GM10266 (cell line): Measurements from ENCODE around the gene POTEF.
"Not testable (repeated sequence)": the region's sequence is repeated elsewhere in the genome, so short reads cannot be mapped to it uniquely, and the experiment has no call there.

Experiments
- DNase-seq: peaks from one replicate; pipeline ENCODE4 v3.0.0; 2012; ENCODE audit errors: extremely low spot score
- CTCF ChIP-seq: IDR thresholded peaks from 2 replicates; pipeline ENCODE4 v1.5.1; 2012; ENCODE audit warnings: mild to moderate bottlenecking, low read depth; ENCODE audit not compliant: control insufficient read depth, insufficient read depth; ENCODE audit errors: missing control alignments

Gene POTEF

DNA sequence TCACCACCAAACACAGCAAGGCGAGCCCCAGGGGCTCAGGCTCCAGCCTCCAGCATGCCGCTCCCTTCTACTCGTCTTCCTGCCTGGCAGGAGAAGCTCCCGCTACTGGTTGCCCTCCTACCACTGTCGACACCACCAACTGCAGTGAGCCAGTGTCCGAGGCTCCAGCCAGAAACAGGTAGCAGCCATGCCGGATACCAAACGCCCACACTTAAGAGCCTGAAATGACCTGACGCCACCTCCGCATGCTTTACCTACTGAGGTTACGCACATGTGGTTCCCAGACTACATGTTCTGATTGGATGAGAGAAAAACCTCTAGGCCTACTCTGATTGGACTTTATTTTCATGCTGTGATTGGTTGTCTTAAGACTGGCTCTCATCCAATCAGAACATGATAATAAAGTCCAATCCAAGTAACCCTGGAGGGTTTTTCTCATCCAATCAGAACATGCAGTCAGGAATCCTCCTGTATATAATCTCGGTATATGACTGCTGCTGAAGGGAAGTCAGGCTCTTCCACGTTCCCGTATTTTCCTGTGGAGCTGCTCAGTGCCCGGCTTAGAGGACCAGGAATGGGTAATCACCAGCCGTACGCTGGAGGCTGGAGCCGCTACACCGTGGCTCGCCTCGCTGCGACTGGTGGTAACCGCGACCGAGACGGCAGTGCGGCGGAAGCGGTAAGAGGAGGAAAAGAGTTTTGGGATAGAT lies at the start of gene POTEF:
Gene POTEF (minus strand): TSS at position 103 of the 710 bp plus-strand sequence. CDS start 8,707 bp downstream, outside the sequence.
- DNase-seq, result not testable (repeated sequence)

DNA sequence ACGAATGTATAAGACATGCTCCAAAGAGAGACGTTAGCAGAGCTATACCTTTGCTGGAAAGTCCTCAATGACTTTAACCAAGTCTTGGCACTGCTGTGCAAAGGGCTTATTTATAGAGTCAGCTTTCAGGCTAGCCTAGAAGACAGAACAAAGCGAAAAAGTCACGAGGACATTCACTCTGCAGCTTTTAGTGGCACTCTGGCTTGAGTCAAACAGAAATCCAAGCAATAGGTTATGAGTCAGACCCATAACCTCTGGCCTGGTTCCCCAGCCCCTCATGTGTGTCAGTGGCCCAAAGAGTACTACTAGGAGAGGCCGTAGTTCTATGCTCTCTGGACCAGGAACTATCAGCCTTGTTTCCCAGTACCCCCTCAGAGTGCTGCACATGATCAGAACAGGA lies 45.8 kb upstream of the POTEF start:
- DNase-seq, result not testable (repeated sequence)

DNA sequence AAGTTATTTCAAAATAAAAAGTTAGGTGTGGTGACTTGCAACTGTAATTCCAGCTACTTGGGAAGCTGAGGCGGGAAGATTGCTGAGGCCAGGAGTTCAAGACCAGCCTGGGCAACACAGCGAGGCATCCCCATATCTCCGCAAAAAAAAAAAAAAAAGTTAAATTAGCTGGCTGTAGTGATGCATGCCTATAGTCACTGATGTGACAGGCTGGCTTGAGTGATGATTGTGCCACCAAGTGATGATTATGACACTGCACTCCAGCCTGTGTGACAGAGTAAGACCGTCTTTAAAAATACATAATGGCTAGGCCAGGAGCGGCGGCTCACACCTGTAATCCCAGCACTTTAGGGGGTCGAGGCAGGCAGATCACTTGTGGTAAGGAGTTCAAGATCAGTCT lies 40.9 kb upstream of the POTEF start:
- DNase-seq, result no peak
- TF ChIP-seq CTCF, result no peak

- DNase-seq, result not testable (repeated sequence)
These were observed 40.1 kb upstream of the POTEF start for GRCh38 chr2:130169163-130169562.

GRCh38 chr2:130166611-130167010 lies 37.6 kb upstream of the POTEF start:
- DNase-seq, result not testable (repeated sequence)

DNA sequence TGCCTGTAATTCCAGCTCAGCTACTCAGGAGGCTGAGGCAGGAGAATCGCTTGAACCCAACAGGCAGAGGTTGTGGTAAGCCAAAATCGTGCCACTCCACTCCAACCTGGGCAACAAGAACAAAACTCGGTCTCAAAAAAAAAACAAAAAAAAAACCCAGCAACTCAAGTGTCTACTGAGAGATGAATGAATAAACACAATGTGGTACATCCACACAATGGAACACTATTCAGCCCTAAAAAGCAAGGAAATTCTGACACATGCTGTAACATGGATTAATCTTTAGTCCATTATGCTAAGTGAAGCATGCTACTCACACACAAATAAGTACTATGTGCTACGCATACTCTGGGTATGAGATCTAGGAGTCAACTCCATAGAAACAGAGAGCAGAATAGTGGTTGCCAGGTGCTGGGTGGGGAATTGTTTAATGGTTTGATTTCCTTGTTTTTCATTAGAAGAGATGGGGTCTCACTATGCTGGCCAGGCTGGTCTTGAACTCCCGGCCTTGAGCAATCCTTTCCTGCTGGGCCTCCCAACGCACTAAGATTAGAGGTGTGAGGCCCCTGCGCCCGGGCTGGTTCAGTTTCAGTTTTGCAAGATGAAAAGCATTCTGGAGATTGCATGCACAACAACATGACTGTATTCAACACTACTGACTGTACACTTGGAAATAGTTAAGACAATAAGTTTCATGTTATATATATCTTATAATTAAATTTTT lies 36.4 kb upstream of the POTEF start:
- DNase-seq, result no peak
- TF ChIP-seq CTCF, result no peak

- TF ChIP-seq CTCF, result no peak
- no peak for DNase-seq
These were observed 33.9 kb upstream of the POTEF start for GRCh38 chr2:130162968-130163367.

DNA sequence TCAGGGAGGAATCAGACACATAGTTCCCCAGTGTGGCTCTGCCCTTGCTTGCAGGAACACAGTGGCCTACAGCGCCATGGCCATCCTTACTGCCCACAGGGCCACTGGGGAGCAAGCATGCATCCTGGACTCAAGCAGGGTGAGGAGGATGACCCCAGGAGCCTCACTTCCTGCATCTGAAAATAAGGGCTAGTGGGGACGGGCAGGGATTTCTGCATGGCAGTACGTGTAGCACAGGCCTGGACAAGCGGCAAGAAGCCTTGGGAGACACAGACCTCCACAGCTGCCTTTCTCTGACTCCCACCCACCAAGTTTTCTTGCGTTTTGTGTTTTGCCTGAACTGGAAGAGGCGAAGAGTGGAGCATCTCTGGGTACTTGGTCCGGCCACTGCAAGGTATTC lies 33.5 kb upstream of the POTEF start:
- not testable (repeated sequence) for DNase-seq

DNA sequence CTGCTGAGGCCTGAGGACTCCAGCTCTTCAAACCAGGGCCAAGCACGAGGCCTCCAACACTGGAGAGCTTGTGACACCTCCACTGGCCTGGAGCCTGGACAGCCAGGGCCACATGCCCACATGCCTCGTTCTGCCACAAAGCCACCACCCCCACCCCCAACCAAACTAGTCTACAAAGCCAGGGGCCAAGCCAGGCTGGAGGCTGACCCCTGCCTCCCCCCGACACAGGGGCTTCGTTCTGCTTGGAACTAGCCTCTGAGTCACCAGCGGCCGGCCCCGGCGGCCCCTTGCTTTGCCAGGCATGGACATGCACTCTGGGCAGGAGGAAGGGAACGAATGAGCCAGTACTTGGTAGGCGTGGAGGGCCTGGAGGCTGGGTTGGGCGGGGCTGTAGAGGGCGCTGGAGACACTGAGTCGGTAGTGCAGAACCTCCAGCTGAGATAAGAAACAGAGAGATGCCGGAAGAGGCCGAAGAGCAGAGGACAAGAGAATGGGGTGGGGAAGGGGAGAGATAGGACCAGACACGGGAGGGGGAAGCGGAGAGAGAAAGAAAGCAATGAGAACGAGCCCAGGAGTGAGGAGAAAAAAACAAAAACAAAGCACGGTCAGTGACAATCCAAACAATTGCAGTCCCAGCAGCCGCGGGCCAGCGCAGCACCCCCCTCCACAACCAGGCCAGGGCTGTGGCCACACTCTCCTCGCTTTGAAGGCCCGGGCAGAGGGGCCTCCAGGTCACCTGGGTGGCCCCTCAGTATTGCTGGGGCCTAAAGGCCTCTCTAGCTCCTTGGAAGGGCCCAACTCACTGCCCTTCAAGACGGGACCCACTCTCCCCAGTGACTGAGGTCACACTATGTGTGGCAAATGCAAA lies 32.0 kb upstream of the POTEF start:
- DNase-seq, result not testable (repeated sequence)

- TF ChIP-seq CTCF, result no peak
- no peak for DNase-seq
These were observed 31.1 kb upstream of the POTEF start for GRCh38 chr2:130160131-130160530.

DNA sequence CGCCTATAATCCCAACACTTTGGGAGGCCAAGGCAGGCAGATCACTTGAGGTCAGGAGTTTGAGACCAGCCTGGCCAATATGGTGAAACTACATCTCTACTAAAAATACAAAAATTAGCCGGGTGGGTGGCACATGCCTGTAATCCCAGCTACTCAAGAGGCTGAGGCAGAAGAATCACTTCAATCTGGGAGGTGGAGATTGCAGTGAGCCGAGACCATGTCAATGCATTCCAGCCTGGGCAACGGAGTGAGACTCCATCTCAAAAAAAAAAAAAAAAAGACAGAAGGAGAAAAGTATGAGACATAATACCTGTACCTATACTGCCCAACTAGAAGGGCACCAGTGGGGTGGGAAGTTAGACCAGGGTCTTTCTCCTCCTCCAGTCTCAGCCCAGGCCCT lies 30.4 kb upstream of the POTEF start:
- DNase-seq, result not testable (repeated sequence)
